ENCODE measurements around the gene OR6N1.

- TF ChIP-seq POLR2A (IDR thresholded peaks at IDR 0.05): no peak
- TF ChIP-seq CTCF (IDR thresholded peaks at IDR 0.05): no peak
- TF ChIP-seq EP300 (IDR thresholded peaks at IDR 0.05): no peak
Measured at GRCh38 chr1:158819461-158820443, 47.8 kb upstream of the OR6N1 start.

Measured in upper lobe of left lung (tissue), 4 donors.